Stomach (tissue), 19 donors: Measurements from ENCODE around the gene PODXL2. TPM values are rescaled to one million over a fixed set of nuclear protein-coding genes. Genes with fewer than 3 reads are reported as not detected.
A peak's percentile ranks its signal among the peaks of the same experiment; 100 is the strongest.

Source experiments
- DNase-seq, 2 donors: peaks; one replicate each; pipeline versions ENCODE4 v3.0.0 to v3.0.0-alpha.2; 2013 to 2019
- H3K27ac ChIP-seq, 5 donors: fragments of 200-600 bp in 4 of 5; sonication (generic) in 4 of 5; one replicate each; pipeline ENCODE4 v1.5.1; 2013 to 2019; ENCODE audit warnings: mild to moderate bottlenecking in 1 of 5, moderate library complexity in 1 of 5
- H3K27me3 ChIP-seq, 3 donors: fragments of 200-600 bp; sonication (generic); one replicate each; pipeline ENCODE4 v1.5.1; 2017 to 2019; ENCODE audit warnings: mixed run types in 1 of 3
- H3K36me3 ChIP-seq, 4 donors: fragments of 200-600 bp; sonication (generic); 1 replicate in 3 of 4; 2 replicates in 1 of 4; pipeline ENCODE4 v1.5.1; 2016 to 2019
- H3K4me1 ChIP-seq, 4 donors: fragments of 200-600 bp; sonication (generic); one replicate each; pipeline ENCODE4 v1.5.1; 2016 to 2019
- H3K4me3 ChIP-seq, 4 donors: fragments of 200-600 bp; sonication (generic) in 3 of 4; one replicate each; pipeline ENCODE4 v1.5.1; 2016 to 2019; ENCODE audit warnings: mild to moderate bottlenecking in 1 of 4
- H3K9me3 ChIP-seq, 4 donors: fragments of 200-600 bp; sonication (generic); one replicate each; pipeline ENCODE4 v1.5.1; 2016 to 2019
- CTCF ChIP-seq, 7 experiments: fragments of 450-650 bp in 4 of 7; fragments of 200-600 bp in 3 of 7; sonication (generic) in 3 of 7; IDR thresholded peaks; one replicate each; pipeline ENCODE4 v1.5.1; 2016 to 2019; ENCODE audit warnings: antibody characterized with exemption in 7 of 7, control low read depth in 2 of 7, mild to moderate bottlenecking in 1 of 7
- EP300 ChIP-seq: sonication (generic); formaldehyde crosslinking; IDR thresholded peaks from one replicate; pipeline ENCODE4 v1.6.1; 2017; ENCODE audit warnings: antibody characterized with exemption
- POLR2A ChIP-seq, 4 donors: fragments of 450-650 bp; IDR thresholded peaks; one replicate each; pipeline ENCODE4 v1.6.1; 2016; ENCODE audit warnings: antibody characterized with exemption in 4 of 4, control low read depth in 2 of 4, mild to moderate bottlenecking in 1 of 4, moderate library complexity in 1 of 4
- POLR2AphosphoS5 ChIP-seq, 3 donors: sonication (generic); formaldehyde crosslinking; IDR thresholded peaks; one replicate each; pipeline ENCODE4 v1.6.1; 2016; ENCODE audit warnings: antibody characterized with exemption in 3 of 3
- WGBS, 5 donors: extraction: QIAGEN DNeasy Blood & Tissue Kit in 3 of 5; methylation state at CpG; one replicate each; pipeline versions ENCODE4 v1.1.5 to v1.1.7; 2013 to 2018; 5-methylcytosine and 5-hydroxymethylcytosine counted together
- intact Hi-C: fragments of 100-400 bp; cut with DNase I; formaldehyde crosslinking; loops from one replicate; pipeline ENCODE4 v1.15.1; 2023; ENCODE audit warnings: low total_unique reads
- long read RNA-seq, 10 donors: transcript quantifications; one replicate each; lab custom pipeline, GENCODE V29; 2026
- polyA plus RNA-seq, 3 donors: library from polyadenylated mRNA; stranded (reverse); fragments of 200-250 nt; gene quantifications; one replicate each; pipeline ENCODE4 v1.2.3, GENCODE V29; 2013
- total RNA-seq, 5 donors: library from RNA; depleted of rRNA; stranded (reverse); fragments of >200 nt; gene quantifications; one replicate each; pipeline versions ENCODE4 v1.1.0 to v1.2.3, GENCODE V29; 2014 to 2016
- donor health status: healthy with polysubstance abuse.
- donor health status: Bipolar disorder and iron deficiency.
- donor health status: healthy.

PODXL2 gene
- total RNA-seq: 10 to 100 TPM in 4 of 5 donors, 1 to 10 TPM in 1; 5.3 to 50.9 (median 15.6) TPM
- polyA plus RNA-seq: 10 to 100 TPM in 2 of 3 donors, 1 to 10 TPM in 1; 6.3 to 11.6 (median 10.6) TPM
- long read RNA-seq, donor 1, partial matches to known transcripts: 0 of 2 reads
- long read RNA-seq, donor 1, other reads (novel, unspliced or antisense): 0 of 2 reads
- long read RNA-seq, donor 2, partial matches to known transcripts: 0 of 4 reads
- long read RNA-seq, donor 2, other reads (novel, unspliced or antisense): 0 of 4 reads
- long read RNA-seq, donor 3, partial matches to known transcripts: 0 of 3 reads
- long read RNA-seq, donor 3, other reads (novel, unspliced or antisense): 0 of 3 reads
- long read RNA-seq, donor 4, partial matches to known transcripts: 0 of 1 reads
- long read RNA-seq, donor 4, other reads (novel, unspliced or antisense): 0 of 1 reads
- long read RNA-seq, donor 5, partial matches to known transcripts: 5 of 9 reads
- long read RNA-seq, donor 5, other reads (novel, unspliced or antisense): 0 of 9 reads
- long read RNA-seq, donor 6: 0 reads
- long read RNA-seq, donor 7, partial matches to known transcripts: 0 of 4 reads
- long read RNA-seq, donor 7, other reads (novel, unspliced or antisense): 0 of 4 reads
- long read RNA-seq, donor 8, partial matches to known transcripts: 0 of 4 reads
- long read RNA-seq, donor 8, other reads (novel, unspliced or antisense): 0 of 4 reads
- long read RNA-seq, donor 9: 0 reads
- long read RNA-seq, donor 10: 0 reads

- 4 to 31% (median 5%) methylated on average over 9 to 94 of the region's 105 CpGs for WGBS, 5 donors
- no peak for TF ChIP-seq CTCF (IDR thresholded peaks at IDR 0.05)
- TF ChIP-seq POLR2AphosphoS5 (IDR thresholded peaks at IDR 0.05): no peak
- no peak for TF ChIP-seq POLR2A (IDR thresholded peaks at IDR 0.05)
- TF ChIP-seq EP300: no peak
- intact Hi-C loops: no loop called here
- H3K27ac ChIP-seq: peak within 1 kb of the TSS in 2 of 5 donors; percentile 7 to 25
- peak within 1 kb of the TSS; percentile 53 to 75 (median 64) for H3K4me3 ChIP-seq
- peaks cover 13 to 22% (median 15%) of the 10 kb centered on the region in 4 donors for H3K4me1 ChIP-seq
- H3K27me3 ChIP-seq: peaks cover 0 to 20% (median 0%) of the 10 kb centered on the region in 3 donors
- H3K9me3 ChIP-seq: no peaks in the 10 kb centered on the region
- H3K36me3 ChIP-seq: no peaks in the 10 kb centered on the region
- DNase-seq: peak; percentile 55 to 87
These were observed at the start of gene PODXL2 for GRCh38 chr3:127628788-127629466. Gene PODXL2, plus strand, starts transcription at chr3:127629185. Its CDS starts 35 bp downstream, at chr3:127629220.

DNA sequence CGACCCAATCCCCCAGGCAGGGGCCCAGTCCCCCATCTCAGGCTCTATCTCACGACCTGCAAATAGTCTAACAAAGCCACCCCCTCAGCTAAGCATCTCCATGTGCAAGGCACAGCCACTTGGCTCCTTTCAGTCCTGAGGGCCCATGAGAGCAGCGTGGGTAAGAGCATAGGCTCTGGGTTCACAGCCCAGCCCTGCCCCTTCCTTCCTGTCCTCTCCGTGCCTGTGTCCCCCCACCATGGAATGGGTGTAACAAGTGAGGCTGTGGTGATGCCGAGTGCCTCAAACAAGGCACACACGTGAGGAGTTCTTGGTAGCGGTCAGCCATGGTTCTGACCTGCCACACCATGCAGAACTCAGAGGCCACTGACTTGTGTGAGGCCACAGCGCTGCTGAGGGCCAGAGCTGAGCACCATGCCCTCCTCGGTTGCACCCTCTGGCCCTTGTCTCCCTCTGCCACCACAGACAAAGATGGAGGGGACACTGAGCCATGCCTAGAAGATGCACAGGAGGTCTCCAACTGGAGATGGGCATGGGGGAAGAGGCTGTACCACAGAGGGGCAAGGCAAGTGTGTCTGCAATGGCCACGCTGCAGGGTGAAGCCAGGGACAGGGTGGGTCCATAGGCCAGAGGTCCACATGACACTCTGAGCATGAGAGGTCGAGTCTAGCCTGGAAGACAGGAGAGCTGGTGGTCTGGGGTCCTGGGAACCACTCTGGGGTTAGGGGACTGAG lies 48.5 kb upstream of the PODXL2 start:
- Histone ChIP-seq H3K4me1 (peaks cover 2 to 38% (median 15%) of the 10 kb centered on the region in 4 donors), H3K36me3 (peaks cover 0 to 62% (median 56%) of the 10 kb centered on the region in 4 donors), H3K27ac (no peak overlapping the region), H3K27me3 (no peaks in the 10 kb centered on the region), H3K4me3 (no peak overlapping the region), H3K9me3 (no peaks in the 10 kb centered on the region)
- WGBS, 5 donors: 83 to 89% (median 87%) methylated on average over 8 to 11 of the region's 11 CpGs
- no peak for DNase-seq
- no peak for TF ChIP-seq EP300
- no peak for TF ChIP-seq CTCF (IDR thresholded peaks at IDR 0.05)
- no peak for TF ChIP-seq POLR2AphosphoS5 (IDR thresholded peaks at IDR 0.05)
- no peak for TF ChIP-seq POLR2A (IDR thresholded peaks at IDR 0.05)
- intact Hi-C loops: no loop called here

- DNase-seq: no peak
- H3K36me3 ChIP-seq: peaks cover 0 to 20% (median 17%) of the 10 kb centered on the region in 4 donors
- H3K27ac ChIP-seq: no peak overlapping the region
- H3K9me3 ChIP-seq: no peaks in the 10 kb centered on the region
- WGBS, 5 donors: 90 to 98% (median 93%) methylated on average over 6 of the region's 6 CpGs
- peaks cover 27 to 68% (median 48%) of the 10 kb centered on the region in 4 donors for H3K4me1 ChIP-seq
- intact Hi-C loops: no loop called here
- H3K4me3 ChIP-seq: no peak overlapping the region
- no peaks in the 10 kb centered on the region for H3K27me3 ChIP-seq
- no peak for TF ChIP-seq POLR2A (IDR thresholded peaks at IDR 0.05)
These were observed 44.3 kb upstream of the PODXL2 start for GRCh38 chr3:127584734-127585133.

GRCh38 chr3:127585163-127585812 lies 43.7 kb upstream of the PODXL2 start:
- peaks cover 0 to 15% (median 12%) of the 10 kb centered on the region in 4 donors for H3K36me3 ChIP-seq
- no peaks in the 10 kb centered on the region for H3K9me3 ChIP-seq
- no peaks in the 10 kb centered on the region for H3K27me3 ChIP-seq
- H3K4me3 ChIP-seq: no peak overlapping the region
- no peak overlapping the region for H3K27ac ChIP-seq
- intact Hi-C loops: no loop called here
- 30 to 57% (median 52%) methylated on average over 4 of the region's 4 CpGs for WGBS, 5 donors
- DNase-seq: no peak
- TF ChIP-seq POLR2A (IDR thresholded peaks at IDR 0.05): no peak
- TF ChIP-seq POLR2AphosphoS5 (IDR thresholded peaks at IDR 0.05): no peak
- no peak for TF ChIP-seq CTCF (IDR thresholded peaks at IDR 0.05)
- TF ChIP-seq EP300: no peak
- H3K4me1 ChIP-seq: peaks cover 28 to 63% (median 45%) of the 10 kb centered on the region in 4 donors
